K562 (cell line): ENCODE measurements around the gene ZBTB39. TPM values are rescaled to one million over a fixed set of nuclear protein-coding genes. Genes with fewer than 3 reads are reported as not detected.

Experiments used
- CREB1 ChIP-seq, 2 experiments: sonication (generic) in 1 of 2; formaldehyde crosslinking in 1 of 2; IDR thresholded peaks; 2 replicates each; pipeline versions ENCODE4 v1.6.1 to v1.8.0; 2012 to 2022; ENCODE audit warnings: inconsistent platforms in 1 of 2, mild to moderate bottlenecking in 1 of 2, missing genetic modification reagents in 1 of 2, moderate library complexity in 1 of 2
- CREM ChIP-seq: IDR thresholded peaks from 2 replicates; pipeline ENCODE4 v1.6.1; 2014; ENCODE audit warnings: antibody characterized with exemption, low read depth
- CXXC5 ChIP-seq: fragments of 250-450 bp; sonication (Bioruptor Pico); IDR thresholded peaks from 2 replicates; pipeline ENCODE4 v1.8.0; 2022; ENCODE audit warnings: inconsistent platforms, mild to moderate bottlenecking, moderate library complexity
- EP300 ChIP-seq: IDR thresholded peaks from 2 replicates; pipeline ENCODE4 v1.6.1; 2012; ENCODE audit warnings: low read length, improper control_type of control experiment
- ETV1 ChIP-seq: fragments of 450-650 bp; conservative IDR thresholded peaks from 2 replicates; pipeline ENCODE4 v1.6.1; 2016; ENCODE audit warnings: missing genetic modification characterization, control low read depth, low read depth, missing compliant biosample characterization
- ETV5 ChIP-seq: sonication (generic); formaldehyde crosslinking; IDR thresholded peaks from 2 replicates; pipeline ENCODE4 v1.4.0; 2020; ENCODE audit warnings: low read depth, mild to moderate bottlenecking, missing genetic modification reagents
- GATA2 ChIP-seq: sonication (generic); formaldehyde crosslinking; IDR thresholded peaks from 2 replicates; pipeline ENCODE4 v1.4.0; 2020; ENCODE audit warnings: mild to moderate bottlenecking, missing genetic modification reagents
- HDAC6 ChIP-seq: IDR thresholded peaks from 2 replicates; pipeline ENCODE4 v1.6.1; 2012; ENCODE audit warnings: low read depth, mild to moderate bottlenecking, control low read depth, inconsistent platforms, low read length, moderate library complexity
- HLTF ChIP-seq: fragments of 450-650 bp; IDR thresholded peaks from 2 replicates; pipeline ENCODE4 v1.6.1; 2016
- MAZ ChIP-seq, 2 experiments: fragments of 450-650 bp in 1 of 2; sonication (generic) in 1 of 2; formaldehyde crosslinking; IDR thresholded peaks in 1 of 2; conservative IDR thresholded peaks in 1 of 2; 2 replicates each; pipeline versions ENCODE4 v1.4.0 to v1.5.0; 2020; ENCODE audit warnings: mild to moderate bottlenecking in 1 of 2, missing genetic modification reagents in 1 of 2
- MTA3 ChIP-seq: fragments of 450-650 bp; formaldehyde crosslinking; IDR thresholded peaks from 2 replicates; pipeline ENCODE4 v1.6.1; 2017; ENCODE audit warnings: mild to moderate bottlenecking, borderline replicate concordance
- NR2C1 ChIP-seq, 2 experiments: fragments of 450-650 bp; IDR thresholded peaks; 2 replicates each; pipeline ENCODE4 v1.6.1; 2017; ENCODE audit warnings: mild to moderate bottlenecking in 2 of 2, antibody characterized with exemption in 1 of 2, inconsistent platforms in 1 of 2, missing compliant biosample characterization in 1 of 2, missing genetic modification characterization in 1 of 2
- SMARCE1 ChIP-seq: fragments of 450-650 bp; IDR thresholded peaks from 2 replicates; pipeline ENCODE4 v1.7.1; 2016; ENCODE audit warnings: mild to moderate bottlenecking
- STAT5A ChIP-seq: IDR thresholded peaks from 2 replicates; pipeline ENCODE4 v1.6.1; 2012; ENCODE audit warnings: low read length, inconsistent platforms, borderline replicate concordance
- ZNF551 ChIP-seq: fragments of 250-450 bp; sonication (Bioruptor Pico); IDR thresholded peaks from 2 replicates; pipeline ENCODE4 v1.5.0; 2021; ENCODE audit warnings: mild to moderate bottlenecking, moderate library complexity
- ZNF589 ChIP-seq: fragments of 200-800 bp; sonication (Bioruptor generic); IDR thresholded peaks from 2 replicates; pipeline ENCODE4 v1.6.1; 2016; ENCODE audit warnings: low read depth, missing genetic modification characterization, missing compliant biosample characterization
- ZNF76 ChIP-seq: fragments of 250-450 bp; sonication (Bioruptor Pico); IDR thresholded peaks from 2 replicates; pipeline ENCODE4 v1.4.0; 2020; ENCODE audit warnings: mild to moderate bottlenecking, moderate library complexity, borderline replicate concordance
- polyA plus RNA-seq, 8 experiments: library from polyadenylated mRNA; depleted of rRNA in 4 of 8; stranded (reverse) in 5 of 8; unstranded in 3 of 8; fragments of >200 nt; fragmentation: Nextera tagmentation in 2 of 8; fragmentation: Illumina TruSeq in 1 of 8; extraction: Ambion mirVana in 2 of 8; extraction: Trizol in 1 of 8; gene quantifications; 2 replicates each; pipeline versions ENCODE4 v1.2.1 to v1.2.3, GENCODE V29; 2011 to 2014; ENCODE audit warnings: inconsistent platforms in 1 of 8, missing spikeins in 1 of 8
- total RNA-seq, 7 experiments: library from RNA; depleted of rRNA in 6 of 7; stranded (reverse); fragments of >200 nt in 6 of 7; fragmentation: Illumina TruSeq in 2 of 7; extraction: Trizol in 2 of 7; gene quantifications; 2 replicates each; pipeline versions ENCODE4 v1.2.1 to v1.2.3, GENCODE V29; 2011 to 2021; ENCODE audit warnings: low replicate concordance in 1 of 7
- TF ChIP-seq, protein P1 (sequence below), 2 experiments: fragments of 450-650 bp; formaldehyde crosslinking in 1 of 2; IDR thresholded peaks; 2 replicates each; pipeline versions ENCODE4 v1.4.0 to v1.6.1; 2014 to 2020; ENCODE audit warnings: mild to moderate bottlenecking in 2 of 2, borderline replicate concordance in 1 of 2, low read depth in 1 of 2
- TF ChIP-seq, protein P2 (sequence below): fragments of 450-650 bp; formaldehyde crosslinking; IDR thresholded peaks from 2 replicates; pipeline ENCODE4 v1.4.0; 2020; ENCODE audit warnings: mild to moderate bottlenecking, moderate library complexity

Gene ZBTB39
- total and polyA plus RNA-seq, 9 of the 15 experiments (the other 6 are each of a cell fraction or from before 2014, with no cell fraction given), result 3.3 to 13.3 (median 8.6) TPM

DNA sequence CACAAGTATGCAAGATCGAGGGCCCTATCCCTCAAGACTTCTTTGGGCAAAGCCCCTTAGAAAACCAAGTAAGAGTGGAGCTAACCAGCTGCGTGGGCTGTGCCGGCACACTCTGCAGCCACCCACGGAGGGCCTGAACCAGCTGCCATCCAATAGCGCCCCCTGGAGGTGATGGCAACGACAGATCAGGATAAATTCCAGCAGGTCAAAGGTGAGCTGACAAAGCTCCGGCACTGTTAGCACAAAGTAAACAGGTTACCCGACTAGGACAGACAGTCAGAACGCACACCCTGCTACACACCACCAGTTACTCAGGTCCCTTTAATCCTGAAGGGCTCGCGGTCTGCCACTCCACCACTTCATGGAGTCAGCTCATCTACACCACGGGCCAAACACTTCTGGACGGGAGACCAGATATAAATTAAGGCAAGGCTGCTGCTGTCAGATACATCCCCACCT lies 4.9 kb downstream of the ZBTB39 start (continued):
- TF ChIP-seq CREB1 (IDR thresholded peaks at IDR 0.05), result 0 out of 2 replicates have a peak, but pooled peaks have one; percentile 38
- peak; percentile 32; the same call in 1 of the 2 replicates for TF ChIP-seq CREB1 (CRISPR knock-in tag; IDR thresholded peaks at IDR 0.05)
- TF ChIP-seq GATA2, result peak; percentile 35; the same call in 1 of the 2 replicates
- TF ChIP-seq ZNF551 (CRISPR knock-in tag), result no peak
- TF ChIP-seq MTA3, result peak; percentile 74; the same call in 1 of the 2 replicates
- no peak for TF ChIP-seq HDAC6
- TF ChIP-seq HLTF, result no peak
- TF ChIP-seq NR2C1 (IDR thresholded peaks at IDR 0.05), result peak; percentile 93
- TF ChIP-seq NR2C1 (tag; IDR thresholded peaks at IDR 0.05), result peak; percentile 96
- TF ChIP-seq ZNF589 (CRISPR knock-in tag), result 0 out of 2 replicates have a peak, but pooled peaks have one; percentile 30
- TF ChIP-seq MAZ (CRISPR knock-in tag; conservative IDR thresholded peaks at IDR 0.05 in 1 of 2, IDR thresholded peaks at IDR 0.05 in 1 of 2), result peak; percentile 35 to 62; a peak in 1 of 4 replicates
- TF ChIP-seq ETV1, result 0 out of 2 replicates have a peak, but pooled peaks have one; percentile 7
- TF ChIP-seq, protein P1, sequence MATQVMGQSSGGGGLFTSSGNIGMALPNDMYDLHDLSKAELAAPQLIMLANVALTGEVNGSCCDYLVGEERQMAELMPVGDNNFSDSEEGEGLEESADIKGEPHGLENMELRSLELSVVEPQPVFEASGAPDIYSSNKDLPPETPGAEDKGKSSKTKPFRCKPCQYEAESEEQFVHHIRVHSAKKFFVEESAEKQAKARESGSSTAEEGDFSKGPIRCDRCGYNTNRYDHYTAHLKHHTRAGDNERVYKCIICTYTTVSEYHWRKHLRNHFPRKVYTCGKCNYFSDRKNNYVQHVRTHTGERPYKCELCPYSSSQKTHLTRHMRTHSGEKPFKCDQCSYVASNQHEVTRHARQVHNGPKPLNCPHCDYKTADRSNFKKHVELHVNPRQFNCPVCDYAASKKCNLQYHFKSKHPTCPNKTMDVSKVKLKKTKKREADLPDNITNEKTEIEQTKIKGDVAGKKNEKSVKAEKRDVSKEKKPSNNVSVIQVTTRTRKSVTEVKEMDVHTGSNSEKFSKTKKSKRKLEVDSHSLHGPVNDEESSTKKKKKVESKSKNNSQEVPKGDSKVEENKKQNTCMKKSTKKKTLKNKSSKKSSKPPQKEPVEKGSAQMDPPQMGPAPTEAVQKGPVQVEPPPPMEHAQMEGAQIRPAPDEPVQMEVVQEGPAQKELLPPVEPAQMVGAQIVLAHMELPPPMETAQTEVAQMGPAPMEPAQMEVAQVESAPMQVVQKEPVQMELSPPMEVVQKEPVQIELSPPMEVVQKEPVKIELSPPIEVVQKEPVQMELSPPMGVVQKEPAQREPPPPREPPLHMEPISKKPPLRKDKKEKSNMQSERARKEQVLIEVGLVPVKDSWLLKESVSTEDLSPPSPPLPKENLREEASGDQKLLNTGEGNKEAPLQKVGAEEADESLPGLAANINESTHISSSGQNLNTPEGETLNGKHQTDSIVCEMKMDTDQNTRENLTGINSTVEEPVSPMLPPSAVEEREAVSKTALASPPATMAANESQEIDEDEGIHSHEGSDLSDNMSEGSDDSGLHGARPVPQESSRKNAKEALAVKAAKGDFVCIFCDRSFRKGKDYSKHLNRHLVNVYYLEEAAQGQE (IDR thresholded peaks at IDR 0.05; ENCODE audit: borderline replicate concordance), result peak; percentile 95
- TF ChIP-seq, protein P1 (CRISPR knock-in tag; IDR thresholded peaks at IDR 0.05; ENCODE audit: low read depth), result peak; percentile 46; the same call in 1 of the 2 replicates
- 0 out of 2 replicates have a peak, but pooled peaks have one; percentile 11 for TF ChIP-seq SMARCE1
- 0 out of 2 replicates have a peak, but pooled peaks have one; percentile 19 for TF ChIP-seq STAT5A
- TF ChIP-seq ZNF76 (CRISPR knock-in tag), result no peak
- TF ChIP-seq, protein P2, sequence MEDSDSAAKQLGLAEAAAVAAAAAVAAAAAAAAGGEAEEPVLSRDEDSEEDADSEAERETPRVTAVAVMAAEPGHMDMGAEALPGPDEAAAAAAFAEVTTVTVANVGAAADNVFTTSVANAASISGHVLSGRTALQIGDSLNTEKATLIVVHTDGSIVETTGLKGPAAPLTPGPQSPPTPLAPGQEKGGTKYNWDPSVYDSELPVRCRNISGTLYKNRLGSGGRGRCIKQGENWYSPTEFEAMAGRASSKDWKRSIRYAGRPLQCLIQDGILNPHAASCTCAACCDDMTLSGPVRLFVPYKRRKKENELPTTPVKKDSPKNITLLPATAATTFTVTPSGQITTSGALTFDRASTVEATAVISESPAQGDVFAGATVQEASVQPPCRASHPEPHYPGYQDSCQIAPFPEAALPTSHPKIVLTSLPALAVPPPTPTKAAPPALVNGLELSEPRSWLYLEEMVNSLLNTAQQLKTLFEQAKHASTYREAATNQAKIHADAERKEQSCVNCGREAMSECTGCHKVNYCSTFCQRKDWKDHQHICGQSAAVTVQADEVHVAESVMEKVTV, result peak; percentile 90
- TF ChIP-seq EP300, result 0 out of 2 replicates have a peak, but pooled peaks have one; percentile 31
- TF ChIP-seq CREM, result peak; percentile 70
- 0 out of 2 replicates have a peak, but pooled peaks have one; percentile 38 for TF ChIP-seq ETV5 (CRISPR knock-in tag)
- peak; percentile 43 for TF ChIP-seq CXXC5
